GM20431 (cell line): ENCODE measurements around the gene PPP1R15B.

ENCODE experiments used
- in situ Hi-C: fragments of 300-500 bp; cut with MseI, MboI; formaldehyde crosslinking; loops from one replicate; pipeline ENCODE4 v1.15.0; 2020; ENCODE audit warnings: low sequenced_read_pairs; ENCODE audit not compliant: unreplicated experiment

Gene PPP1R15B

GRCh38 chr1:204376465-204376864 lies 35.2 kb downstream of the PPP1R15B start:
- in situ Hi-C loops = no loop called here

DNA sequence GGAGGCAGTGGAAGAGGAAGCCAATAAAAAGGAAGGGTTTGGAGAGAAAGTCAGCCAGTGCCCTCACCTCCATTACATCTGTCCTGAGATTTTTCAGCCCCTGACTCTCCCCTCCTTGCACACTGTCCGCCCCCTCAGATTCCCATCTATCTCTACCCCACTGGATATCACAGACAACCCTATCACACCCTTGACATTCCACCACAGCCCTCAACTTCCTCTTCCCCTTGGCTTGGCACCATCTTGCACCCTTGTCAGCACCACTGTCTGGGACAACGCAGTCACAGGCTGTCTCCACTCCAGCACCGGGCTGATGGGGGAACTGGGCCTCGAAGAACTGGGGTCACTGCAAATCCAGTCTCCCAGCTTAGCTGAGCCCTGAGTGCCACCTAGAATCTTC lies 37.7 kb downstream of the PPP1R15B start:
- in situ Hi-C loops = no loop called here

- in situ Hi-C loops = no loop called here
Measured at GRCh38 chr1:204370176-204370575, 41.4 kb downstream of the PPP1R15B start.

- in situ Hi-C loops = loop anchor here (10.0 kb wide), 1 partner anchor 204 kb away; the partner anchor contains the start of gene REN
Measured at GRCh38 chr1:204368996-204369726, 42.5 kb downstream of the PPP1R15B start.

- in situ Hi-C loops = loop anchor here (10.0 kb wide), 1 partner anchor 203 kb away; the partner anchor contains the start of gene REN
Measured at GRCh38 chr1:204367956-204368355, 43.7 kb downstream of the PPP1R15B start.

- in situ Hi-C loops = loop anchor here (10.0 kb wide), 1 partner anchor 203 kb away; the partner anchor contains the start of gene REN
Measured at GRCh38 chr1:204367193-204367858, 44.3 kb downstream of the PPP1R15B start.

GRCh38 chr1:204366759-204367158 lies 44.9 kb downstream of the PPP1R15B start:
- in situ Hi-C loops = loop anchor here (10.0 kb wide), 1 partner anchor 202 kb away; the partner anchor contains the start of gene REN

DNA sequence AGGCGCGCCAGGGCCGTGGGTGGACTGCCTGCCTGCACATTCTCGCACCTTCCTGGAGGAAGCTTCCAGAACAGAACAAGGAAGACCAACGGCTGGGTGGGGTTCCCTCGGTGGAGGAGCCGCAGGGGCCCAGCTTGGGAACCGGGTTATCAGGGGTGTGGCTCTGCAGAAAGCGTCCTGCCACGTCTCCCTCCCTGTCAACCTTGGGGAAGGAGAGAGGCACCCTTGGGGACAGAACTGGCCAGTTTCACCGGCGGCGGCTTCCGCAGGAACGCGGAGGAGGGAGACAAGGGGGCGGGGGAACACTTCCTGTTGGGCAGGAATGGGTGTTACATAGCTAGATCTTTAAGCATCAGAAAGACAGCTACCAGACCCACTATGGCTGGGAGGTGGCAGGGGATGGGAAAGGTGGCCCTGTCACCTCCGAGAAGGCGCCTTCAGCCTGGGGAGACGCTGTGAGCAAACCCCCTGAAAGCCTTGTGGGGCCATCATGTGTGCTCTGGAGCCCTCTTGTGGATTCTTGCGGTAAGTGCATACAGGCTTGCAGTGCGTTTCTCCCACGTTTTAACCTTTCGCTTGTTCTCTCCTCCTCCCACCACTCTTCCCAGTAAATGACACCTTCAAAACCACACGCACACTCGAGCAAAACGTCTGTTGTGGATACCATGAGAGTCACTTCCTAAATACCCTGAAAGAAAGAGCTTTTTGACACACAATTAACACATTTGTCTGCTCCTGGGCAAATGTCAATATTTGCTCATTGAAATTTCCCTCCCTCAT lies 48.1 kb downstream of the PPP1R15B start:
- in situ Hi-C loops = loop anchor here (10.0 kb wide), 1 partner anchor 199 kb away; the partner anchor contains the start of gene REN

- in situ Hi-C loops = loop anchor here (10.0 kb wide), 1 partner anchor 198 kb away; the partner anchor contains the start of gene REN
Measured at GRCh38 chr1:204362984-204363334, 48.7 kb downstream of the PPP1R15B start.

- in situ Hi-C loops = loop anchor here (10.0 kb wide), 1 partner anchor 197 kb away; the partner anchor contains the start of gene REN
Measured at GRCh38 chr1:204361781-204362180, 49.8 kb downstream of the PPP1R15B start.

DNA sequence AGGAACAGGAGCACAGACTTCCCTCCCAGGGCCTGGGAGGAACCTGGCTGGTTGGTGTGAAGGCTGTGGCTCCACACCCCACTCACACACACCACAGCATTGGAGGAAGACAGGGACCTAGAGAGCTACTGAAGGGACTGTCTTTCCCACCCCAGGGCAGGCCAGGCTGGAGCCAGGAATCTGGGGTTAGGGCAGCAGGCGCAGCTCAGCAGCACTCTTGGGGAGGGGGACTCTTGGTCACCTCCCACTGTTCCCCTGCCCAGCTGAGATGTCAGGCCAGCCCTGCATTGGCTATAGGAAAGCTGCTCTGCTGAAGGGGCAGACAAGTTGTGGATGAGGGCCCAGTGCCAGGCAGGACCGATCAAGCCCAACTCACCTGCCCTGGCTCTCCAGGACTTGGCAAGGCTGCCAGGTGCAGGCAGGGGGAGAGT lies 50.3 kb downstream of the PPP1R15B start:
- in situ Hi-C loops = loop anchor here (10.0 kb wide), 1 partner anchor 197 kb away; the partner anchor contains the start of gene REN

GRCh38 chr1:204360314-204360713 lies 51.3 kb downstream of the PPP1R15B start:
- in situ Hi-C loops = loop anchor here (10.0 kb wide), 1 partner anchor 196 kb away; the partner anchor contains the start of gene REN

- in situ Hi-C loops = loop anchor here (10.0 kb wide), 1 partner anchor 195 kb away; the partner anchor contains the start of gene REN
Measured at GRCh38 chr1:204359474-204360255, 52.0 kb downstream of the PPP1R15B start, which contains the start of gene PLEKHA6. TSS of gene PLEKHA6 (minus strand) at chr1:204359929. CDS start at chr1:204273727, 86,202 bp downstream.

GRCh38 chr1:204359131-204359473 lies 52.5 kb downstream of the PPP1R15B start:
- in situ Hi-C loops = no loop called here

DNA sequence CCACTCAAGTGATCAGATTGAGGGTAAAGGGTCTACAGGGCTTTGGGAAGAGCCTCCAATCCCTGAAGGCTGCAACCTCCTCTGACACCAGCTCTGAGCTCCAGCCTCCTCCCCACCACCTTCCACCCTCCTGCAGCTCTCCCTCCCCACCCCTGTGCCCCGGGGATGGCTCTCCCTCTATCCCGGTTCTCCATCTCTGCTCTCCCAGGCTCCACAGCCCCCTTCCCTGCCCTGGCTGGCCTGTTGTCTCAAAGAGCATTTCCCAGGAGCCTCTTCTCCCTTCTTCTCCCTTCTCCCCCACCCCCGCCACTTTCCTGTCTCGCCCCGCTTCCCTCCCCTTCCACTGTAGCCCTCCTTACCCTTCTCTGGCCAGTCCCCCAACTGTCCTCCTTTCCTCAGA lies 53.0 kb downstream of the PPP1R15B start:
- in situ Hi-C loops = no loop called here

DNA sequence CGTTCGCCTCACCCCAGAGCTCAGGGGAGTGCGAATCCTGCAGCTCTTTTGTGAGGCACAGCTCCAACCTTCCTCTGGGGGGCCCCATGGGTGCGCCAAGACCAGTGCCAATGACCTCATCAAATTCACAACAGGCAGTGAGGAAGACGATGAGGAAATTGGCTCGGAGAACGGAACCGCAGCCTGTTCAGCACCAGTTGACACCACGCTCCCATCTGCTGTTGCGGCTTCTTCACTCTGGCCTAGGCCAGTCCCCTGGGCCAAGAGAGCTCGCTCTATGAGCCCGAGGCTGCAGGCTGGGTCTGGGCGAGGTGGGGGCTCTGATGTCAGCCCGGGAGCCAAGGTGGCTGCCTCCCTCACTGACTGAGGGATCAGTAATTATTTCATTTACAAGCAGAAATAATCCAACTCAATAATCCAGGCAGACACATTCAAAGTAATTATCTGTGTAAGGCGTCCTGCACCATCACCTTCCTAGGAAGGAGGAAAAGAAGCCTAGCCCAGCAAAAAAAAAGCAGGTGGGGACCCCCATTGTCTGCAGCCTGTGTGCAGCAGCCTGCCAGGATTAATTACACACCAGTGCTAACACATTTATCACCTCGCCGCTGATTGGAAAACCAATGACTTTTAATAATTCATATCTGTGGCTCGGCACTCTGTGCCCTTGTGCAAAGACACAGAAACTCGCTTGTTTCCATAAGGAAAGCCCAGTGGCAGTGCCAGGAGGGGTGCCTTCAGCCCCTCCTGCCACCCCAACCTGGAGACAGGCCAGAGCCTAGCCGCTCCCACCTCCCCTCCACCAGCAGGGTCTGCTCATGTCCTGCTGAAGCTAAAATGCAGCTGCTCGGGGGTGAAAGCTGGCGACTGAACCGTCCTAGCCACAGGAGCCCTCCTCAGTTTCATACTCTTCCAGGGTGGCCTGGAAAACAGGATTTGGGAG lies 53.8 kb downstream of the PPP1R15B start:
- in situ Hi-C loops = no loop called here

- in situ Hi-C loops = no loop called here
Measured at GRCh38 chr1:204356997-204357396, 54.6 kb downstream of the PPP1R15B start.

DNA sequence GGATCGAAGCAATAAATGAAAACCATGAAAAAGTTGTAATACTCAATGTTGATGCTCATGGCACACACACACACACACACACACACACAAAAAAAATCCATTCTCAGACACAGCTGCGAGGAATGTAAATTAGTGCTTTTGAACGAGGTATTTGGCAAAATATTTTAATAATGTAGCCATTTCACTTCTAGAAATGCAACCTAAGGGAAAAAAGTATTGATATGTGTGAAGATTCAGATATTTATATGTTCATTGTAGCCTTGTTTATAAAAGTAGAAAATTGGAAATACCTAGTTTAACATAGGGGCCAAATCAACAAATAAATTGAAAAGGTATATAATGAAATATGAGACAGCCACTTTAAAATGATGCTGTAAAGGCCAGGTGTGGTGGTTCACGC lies 55.7 kb downstream of the PPP1R15B start:
- in situ Hi-C loops = no loop called here
